Tibial nerve (tissue), 4 donors: ENCODE data around the gene KCTD7.

Experiments used
- CTCF ChIP-seq, 5 experiments: fragments of 200-600 bp in 3 of 5; fragments of 450-650 bp in 2 of 5; sonication (generic) in 3 of 5; IDR thresholded peaks; one replicate each; pipeline ENCODE4 v1.5.1; 2016 to 2019; ENCODE audit warnings: antibody characterized with exemption in 5 of 5, mild to moderate bottlenecking in 3 of 5, moderate library complexity in 2 of 5
- EP300 ChIP-seq, 2 donors: sonication (generic); formaldehyde crosslinking; IDR thresholded peaks; one replicate each; pipeline ENCODE4 v1.6.1; 2017; ENCODE audit warnings: antibody characterized with exemption in 2 of 2, mild to moderate bottlenecking in 1 of 2
- POLR2A ChIP-seq, 2 donors: fragments of 450-650 bp; IDR thresholded peaks; one replicate each; pipeline ENCODE4 v1.6.1; 2017; ENCODE audit warnings: antibody characterized with exemption in 2 of 2, mild to moderate bottlenecking in 2 of 2, moderate library complexity in 2 of 2

GRCh38 chr7:66641526-66641871 lies 12.8 kb downstream of the KCTD7 start:
- TF ChIP-seq CTCF (IDR thresholded peaks at IDR 0.05) (no peak), POLR2A (IDR thresholded peaks at IDR 0.05) (no peak), EP300 (IDR thresholded peaks at IDR 0.05) (no peak)
